ENCODE data around the gene TMEM205.
"Not testable (repeated sequence)": the region's sequence is repeated elsewhere in the genome, so short reads cannot be mapped to it uniquely, and the experiment has no call there.

TMEM205 gene

DNA sequence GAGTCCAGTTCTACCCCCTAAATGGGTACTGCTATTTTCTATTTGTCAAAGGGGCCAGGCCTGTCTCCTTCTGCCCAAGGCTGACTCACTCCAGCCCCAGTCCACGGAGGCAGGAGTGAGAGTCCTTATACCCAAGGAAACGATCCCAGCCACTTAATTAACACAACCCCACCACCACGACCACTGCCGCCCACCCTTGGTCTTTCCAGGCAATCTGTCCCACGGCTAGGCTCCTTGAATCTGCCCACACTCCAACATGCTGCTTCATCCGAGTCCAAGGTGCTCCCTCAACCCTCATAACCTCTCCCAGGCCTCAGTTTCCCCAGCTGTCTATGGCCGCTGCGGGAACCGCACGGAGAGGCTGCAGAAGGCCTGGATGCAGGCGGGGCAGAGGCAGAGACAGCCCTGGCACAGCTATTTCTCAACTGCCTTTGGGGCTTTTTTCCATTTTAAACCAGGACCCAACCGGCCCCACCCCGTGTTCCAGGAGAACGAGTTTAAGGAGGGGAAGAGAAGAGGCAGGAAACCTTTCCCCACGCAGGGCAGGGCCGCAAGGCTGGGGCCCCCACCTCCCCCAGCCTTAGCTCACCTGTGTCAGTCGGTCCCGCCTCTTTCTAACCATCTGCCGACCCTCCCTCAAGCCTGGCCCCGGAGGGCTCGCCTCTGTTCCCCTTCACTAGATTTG lies 7.4 kb downstream of the TMEM205 start:
- no peak for FAIRE-seq

DNA sequence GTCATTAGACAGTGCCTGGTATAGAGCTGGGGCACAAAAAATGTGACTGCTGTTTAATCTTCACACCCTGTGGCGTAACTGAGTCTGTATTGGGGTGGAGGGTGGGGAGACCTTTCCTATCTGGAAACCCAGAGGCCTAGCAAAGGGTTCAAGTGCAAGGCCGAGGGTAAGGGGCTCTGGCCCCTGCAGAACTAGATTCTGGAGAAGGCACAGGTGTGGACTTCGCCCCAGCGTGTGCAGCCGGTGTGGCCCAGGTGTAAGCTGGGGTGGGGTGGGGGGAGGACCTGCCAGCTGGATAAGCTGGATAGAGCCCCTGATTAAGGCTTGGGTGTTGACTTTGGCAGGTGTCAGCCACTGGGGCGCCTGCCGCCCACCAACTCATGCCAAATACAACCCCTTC lies 7.9 kb downstream of the TMEM205 start:
- FAIRE-seq = no peak

DNA sequence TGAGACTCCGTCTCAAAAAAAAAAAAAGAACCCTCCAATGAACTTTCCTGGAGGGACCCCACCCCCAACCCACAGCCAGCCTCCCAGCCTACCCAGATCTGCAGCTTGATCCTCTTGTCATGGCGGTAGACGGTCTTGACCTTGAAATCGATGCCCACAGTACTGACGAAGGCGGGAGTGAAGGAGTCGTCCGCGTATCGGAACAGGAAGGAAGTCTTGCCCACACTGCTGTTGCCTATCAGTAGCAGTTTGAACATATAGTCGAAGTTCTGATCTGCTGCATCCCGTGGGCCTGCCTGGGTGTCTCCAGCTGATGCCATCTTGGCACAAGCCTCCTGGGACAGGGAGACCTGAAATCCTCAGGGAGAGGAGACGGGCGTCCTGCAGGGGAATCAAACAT lies 9.0 kb downstream of the TMEM205 start:
- FAIRE-seq = no peak

DNA sequence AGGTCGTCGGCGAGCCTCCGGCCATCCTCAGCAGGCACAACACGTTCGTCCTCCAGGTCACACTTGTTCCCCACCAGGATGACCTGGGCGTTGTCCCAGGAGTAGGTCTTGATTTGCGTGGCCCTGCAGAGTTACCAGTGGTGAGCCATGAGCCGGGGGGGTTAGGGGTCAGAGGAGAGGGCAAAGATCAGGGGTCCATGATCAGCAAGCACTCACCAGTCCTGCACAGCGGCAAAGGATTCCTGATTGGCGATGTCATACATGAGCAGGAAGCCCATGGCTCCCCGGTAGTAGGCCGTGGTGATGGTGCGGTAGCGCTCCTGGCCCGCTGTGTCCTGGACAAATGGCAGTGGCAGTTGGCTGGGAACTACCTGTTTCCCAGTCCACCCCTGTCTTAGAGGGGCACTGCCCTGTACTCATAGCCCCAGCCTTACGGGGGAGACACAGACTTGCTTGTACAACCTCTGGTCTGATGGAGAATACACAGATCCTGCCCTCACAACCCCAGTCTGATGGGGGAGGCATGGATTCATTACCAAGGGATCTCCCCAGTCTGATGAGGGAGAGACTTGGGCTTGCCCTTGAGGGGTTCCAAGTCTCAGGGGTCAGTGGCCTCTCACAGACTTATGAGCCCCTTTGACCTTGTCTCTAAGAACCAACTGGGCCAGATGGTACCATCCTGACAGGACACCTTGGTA lies 10.5 kb downstream of the TMEM205 start:
- FAIRE-seq = no peak

DNA sequence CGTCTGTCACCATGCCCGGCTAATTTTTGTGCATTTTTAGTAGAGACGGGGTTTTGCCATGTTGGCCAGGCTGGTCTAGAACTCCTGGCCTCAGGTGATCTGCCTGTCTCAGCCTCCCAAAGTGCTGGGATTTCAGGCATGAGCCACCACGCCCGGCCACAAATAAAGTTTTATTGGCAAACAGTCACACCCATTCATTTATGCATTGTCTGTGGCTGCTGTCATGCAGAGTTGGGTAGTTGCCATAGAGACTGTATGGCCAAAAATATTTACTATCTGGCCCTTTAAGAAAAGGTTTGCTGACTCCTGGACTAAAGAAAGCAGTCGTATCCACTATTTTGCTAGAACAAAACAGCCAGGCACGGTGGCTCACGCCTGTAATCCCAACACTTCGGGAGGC lies 12.2 kb downstream of the TMEM205 start:
- not testable (repeated sequence) for FAIRE-seq

DNA sequence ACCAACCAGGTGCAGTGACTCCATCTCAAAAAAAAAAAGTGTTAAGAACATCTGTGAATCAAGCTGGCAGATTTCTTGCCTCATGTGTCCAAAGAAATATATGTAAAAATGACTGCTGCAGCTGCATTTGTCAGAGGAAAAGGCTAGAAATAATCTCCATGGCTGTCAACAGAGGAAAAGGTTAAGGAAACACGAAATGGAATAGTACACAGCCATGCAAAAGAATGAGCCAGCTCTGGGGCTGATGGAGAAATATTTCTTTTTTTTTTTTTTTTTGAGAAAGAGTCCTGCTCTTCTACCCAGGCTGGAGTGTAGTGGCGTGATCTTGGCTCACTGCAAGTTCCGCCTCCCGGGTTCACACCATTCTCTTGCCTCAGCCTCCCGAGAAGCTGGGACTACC lies 13.2 kb downstream of the TMEM205 start:
- no peak for FAIRE-seq

DNA sequence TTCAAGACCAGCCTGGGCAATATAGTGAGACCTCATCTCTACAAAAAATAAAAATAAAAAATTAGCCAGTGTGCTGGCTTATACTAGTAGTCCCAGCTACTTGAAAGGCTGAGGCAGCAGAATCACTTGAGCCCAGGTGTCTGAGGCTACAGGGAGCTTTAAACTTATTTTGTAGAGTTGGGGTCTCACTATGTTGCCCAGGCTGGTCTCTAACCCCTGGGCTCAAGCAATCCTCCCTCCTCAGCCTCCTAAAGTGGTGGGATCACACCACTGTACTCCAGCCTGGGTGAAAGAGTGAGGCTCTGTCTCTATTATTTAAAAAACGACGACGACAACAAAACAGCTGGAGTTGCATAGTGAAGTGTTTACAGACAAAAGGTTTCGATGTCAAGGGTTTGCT lies 14.6 kb downstream of the TMEM205 start:
- no peak for FAIRE-seq

DNA sequence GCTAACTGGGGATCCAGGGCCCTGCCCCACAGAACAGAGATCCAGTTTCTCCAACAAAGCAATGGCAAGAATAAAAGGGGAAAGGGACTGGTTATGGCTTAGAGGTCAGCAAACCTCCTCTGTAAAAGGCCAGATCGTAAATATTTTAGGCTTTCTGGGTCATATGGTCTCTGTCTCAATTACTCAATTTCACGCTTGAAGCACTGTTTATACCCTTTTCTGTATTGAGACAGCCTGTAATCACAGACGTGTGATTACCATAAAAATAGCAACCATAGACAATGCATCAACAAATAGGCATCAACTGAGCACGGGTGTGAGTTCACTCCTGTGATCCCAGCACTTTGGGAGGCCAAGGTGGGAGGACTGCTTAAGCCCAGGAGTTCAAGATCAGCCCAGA lies 15.9 kb downstream of the TMEM205 start:
- no peak for FAIRE-seq

DNA sequence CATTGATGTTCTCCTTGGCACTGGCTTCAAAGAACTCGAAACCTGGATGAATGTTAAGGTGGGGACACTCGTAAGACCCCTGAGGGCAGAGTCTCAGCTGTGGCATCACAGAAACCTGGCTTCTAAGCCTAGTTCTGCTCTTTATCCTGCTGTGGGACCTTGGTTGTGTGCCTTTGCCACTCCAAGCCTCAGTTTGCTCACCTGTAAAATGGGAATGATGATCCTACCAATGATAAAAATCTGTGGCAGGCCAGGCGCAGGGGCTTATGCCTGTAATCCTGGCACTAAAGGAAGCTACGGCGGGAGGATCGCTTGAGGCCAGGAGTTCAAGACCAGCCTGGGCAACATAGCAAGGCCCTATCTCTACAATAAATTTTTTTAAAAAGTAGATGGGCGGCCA lies 20.5 kb downstream of the TMEM205 start:
- FAIRE-seq = no peak

DNA sequence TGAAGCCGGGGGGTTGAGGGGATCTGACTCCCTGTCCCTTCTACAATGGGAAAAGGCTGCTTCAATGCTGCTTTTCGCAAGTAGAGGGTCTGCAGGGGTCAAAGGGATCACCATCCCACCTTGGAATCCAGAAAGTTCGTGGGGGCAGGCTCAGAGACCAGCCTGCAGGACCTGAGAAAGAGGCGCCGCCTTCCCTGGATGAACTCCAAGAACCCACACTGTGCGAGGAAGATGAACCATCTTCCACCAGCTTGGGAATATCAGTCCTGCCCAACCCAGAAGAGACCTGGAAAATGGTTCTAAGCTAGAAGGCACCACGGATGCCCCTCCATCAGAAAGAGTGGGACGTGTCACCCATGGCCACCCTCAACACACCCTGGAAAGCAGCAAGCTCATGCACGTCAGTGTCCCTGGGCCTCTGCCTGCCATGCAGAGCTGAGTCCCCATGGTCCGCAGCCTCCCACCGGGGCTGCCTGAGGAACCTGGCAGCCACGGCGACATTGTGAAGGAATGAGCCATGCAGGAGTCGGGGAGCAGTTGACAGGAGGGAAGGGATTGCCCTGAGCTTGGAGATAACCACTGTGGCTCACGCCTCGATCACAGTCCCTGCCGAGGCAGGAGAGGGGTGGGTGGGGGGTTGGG lies 21.2 kb downstream of the TMEM205 start:
- no peak for FAIRE-seq

DNA sequence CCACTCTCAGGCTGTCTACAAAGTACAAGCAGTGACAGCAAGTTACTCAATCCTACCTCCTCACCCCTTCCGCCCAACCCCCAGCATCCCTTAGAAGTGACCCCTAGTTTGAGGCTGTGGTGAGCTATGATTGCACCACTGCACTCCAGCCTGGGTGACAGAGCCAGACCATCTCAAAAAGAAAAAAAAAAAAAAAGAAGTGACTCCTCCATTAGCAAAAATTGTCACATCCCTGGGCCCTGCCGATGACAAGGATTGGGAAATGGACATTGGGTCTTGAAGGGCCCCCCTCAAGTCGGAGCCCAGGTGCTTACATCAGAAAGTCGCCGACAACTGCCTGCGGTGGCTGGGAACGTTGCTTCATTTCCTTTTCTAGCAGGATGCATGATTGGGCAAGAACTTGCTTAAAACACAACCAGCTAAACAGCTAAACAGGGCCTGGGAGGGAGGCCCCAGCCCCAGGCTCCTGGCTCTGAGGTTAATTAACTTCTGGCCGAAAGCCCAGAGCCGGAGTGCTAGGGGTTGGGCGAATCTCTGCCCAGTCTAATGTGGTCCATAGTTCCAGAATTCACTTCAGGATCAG lies 21.9 kb downstream of the TMEM205 start:
- no peak for FAIRE-seq

DNA sequence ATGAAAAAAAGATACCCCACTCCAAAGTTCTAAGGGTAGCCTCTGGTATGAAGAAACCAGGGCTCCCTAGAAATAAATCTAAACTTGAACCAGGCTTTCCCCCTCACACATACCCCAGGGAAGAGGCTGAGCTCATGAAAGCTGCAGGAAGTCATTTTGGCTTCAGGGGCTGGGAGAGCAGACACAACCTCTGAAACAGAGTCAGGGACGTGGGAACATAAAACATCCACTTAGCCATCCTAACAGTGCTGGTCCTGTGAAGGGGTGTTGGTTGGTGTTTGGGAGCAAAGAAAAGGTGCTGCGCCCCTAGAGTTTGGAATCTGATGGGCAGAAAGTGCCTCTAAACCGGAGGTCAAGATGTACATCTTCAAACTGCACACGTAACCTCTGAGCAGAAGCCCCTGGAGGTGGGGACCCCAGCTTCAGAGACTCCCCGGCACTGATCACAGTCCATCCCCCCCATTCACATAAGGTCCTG lies 22.4 kb downstream of the TMEM205 start:
- FAIRE-seq = no peak

DNA sequence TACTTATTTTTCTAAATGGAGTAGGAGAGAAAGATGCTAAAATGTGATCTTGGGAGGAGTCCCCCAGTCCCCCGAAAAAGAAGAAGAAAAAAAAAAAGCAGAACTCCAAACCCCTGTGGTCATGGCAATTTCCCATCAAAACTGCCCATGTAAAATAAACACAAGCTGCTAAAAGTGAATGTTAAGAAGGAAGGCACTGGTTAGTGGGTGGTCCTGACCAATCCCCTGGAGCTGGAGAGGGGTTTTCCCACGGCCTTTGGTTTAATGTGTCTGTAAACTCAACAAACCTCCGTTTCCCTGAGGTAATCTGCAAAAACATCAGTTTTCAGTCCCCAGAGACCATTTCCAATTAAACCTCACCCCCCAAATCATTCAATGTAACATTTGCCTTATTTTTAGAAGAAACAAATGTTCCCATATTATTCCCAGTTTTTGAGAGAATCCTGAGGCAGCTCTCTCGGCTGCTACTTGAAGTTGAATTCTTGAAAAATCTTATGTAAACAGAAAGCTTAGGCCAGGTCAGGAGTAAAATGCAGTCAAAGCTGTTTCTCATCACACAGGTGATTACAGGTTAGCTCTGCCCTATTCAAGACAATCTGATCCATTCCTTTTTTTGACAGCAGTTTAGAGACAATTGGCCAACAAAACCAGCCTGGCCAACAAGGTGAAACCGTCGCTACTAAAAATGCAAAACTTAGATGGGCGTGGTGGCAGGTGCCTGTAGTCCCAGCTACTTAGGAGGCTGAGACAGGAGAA lies 23.6 kb downstream of the TMEM205 start:
- no peak for FAIRE-seq

DNA sequence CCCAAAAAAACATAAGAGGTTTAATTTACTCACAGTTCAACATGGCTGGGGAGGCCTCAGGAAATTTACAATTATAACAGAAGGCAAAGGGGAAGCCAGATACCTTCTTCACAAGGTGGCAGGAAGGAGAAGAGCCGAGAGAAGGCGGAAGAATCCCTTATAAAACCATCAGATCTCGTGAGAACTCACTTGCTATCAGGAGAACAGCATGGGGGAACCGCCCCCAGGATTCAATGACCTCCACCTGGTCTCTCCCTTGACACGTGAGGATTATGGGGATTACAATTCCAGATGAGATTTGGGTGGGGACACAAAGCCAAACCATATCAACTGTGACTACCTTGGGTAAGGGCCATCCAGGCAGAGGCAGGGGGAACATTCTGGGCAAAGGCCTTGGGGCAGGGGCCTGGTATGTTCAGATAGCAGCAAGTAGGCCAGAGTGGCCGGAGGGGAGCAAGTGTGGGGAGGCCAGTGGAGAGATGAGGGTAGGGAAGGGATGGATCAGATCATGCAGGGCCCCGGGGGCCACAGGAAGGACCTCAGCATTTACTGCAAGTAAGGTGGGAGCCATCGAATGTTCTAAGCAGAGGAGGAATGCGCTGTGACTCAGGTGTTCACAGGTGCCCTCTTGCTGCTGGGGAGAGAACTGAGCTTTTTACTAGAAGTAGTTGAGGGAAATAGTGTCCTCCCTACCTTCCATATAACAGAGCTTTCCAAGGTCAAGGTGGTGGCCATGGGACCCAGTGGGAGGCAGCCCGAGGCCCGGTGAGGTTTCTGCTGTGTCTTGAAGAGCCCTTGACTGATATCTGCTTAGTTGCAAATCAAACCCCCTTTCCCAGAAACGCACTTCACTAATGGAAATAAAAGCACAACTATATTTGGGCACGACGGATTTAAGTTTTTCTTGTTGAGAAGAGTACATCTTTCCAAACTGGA lies 24.6 kb downstream of the TMEM205 start:
- no peak for FAIRE-seq

DNA sequence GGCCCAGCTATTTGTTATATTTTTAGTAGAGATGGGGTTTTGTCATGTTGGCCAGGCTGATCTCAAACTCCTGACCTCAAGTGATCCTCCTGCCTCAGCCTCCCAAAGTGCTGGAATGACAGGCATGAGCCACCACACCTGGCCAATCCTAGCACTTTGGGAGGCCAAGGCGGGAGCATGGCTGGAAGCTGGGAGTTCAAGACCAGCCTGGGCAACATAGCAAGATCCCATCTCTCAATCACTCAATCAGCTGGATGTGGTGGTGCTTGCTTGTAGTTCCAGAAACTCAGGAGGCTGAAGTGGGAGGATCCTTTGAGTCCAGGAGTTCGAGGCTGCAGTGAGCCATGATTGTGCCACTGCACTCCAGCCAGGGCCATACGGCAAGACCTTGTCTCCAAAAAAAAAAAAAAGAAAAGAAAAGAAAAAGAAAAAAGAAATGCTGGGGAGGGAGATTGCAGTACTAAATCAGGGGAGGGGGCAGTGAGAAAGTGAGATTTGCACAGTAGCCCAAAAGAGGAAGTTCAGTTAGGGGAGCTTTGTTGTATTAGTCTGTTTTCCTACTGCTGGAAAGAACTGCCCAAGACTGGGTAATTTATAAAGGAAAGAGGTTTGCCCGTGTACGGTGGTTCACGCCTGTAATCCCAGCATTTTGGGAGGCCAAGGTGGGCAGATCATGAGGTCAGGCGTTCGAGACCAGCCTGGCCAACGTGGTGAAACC lies 25.6 kb downstream of the TMEM205 start:
- FAIRE-seq = not testable (repeated sequence)

DNA sequence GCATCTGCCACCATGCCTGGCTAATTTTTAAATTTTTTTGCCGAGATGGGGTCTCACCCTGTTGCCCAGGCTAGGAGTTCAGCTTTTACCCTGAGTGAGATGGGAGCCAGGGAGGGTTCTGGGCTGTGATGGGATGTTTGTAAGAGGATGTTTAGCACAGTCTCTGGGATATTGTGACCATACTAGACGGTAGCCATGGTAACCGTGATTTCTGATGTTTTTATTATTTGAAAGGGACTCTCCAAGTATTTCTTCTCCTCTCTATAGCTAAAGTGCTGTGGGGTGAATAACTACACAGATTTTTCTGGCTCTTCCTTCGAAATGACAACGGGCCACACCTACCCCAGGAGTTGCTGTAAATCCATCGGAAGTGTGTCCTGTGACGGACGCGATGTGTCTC lies 39.7 kb downstream of the TMEM205 start:
- FAIRE-seq = no peak

DNA sequence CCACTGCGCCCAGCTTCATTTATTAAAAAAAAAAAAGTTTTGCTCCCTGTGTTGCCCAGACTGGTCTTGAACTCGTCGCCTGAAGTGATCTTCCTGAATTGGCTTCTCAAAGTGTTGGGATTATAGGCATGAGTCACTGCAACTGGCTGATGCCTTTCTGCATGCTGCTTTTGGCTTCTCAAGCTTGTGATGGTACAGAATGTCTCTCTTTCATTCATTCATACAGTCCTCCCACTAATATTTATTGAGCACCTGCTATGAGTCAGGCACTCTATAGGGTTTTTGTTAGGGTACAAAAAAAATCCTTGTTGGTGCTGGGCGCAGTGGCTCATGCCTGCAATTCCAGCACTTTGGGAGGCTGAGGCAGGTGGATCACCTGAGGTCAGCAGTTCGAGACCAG lies 41.1 kb downstream of the TMEM205 start:
- FAIRE-seq = no peak

DNA sequence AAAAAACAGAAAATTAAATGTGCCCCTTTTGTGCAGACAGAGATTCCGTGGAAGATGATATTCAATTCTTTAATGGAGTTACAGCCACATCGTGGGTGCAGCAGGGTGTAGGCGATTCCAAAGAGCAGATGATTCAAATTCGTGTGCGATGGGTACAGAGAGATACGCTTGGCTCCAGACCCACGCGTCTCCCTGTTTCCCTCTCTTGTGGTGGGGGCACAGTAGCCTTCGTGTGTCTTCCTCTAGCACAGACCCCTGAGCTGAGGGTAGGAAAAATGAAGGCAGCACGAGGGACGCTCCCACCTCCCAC lies 45.3 kb downstream of the TMEM205 start:
- FAIRE-seq = no peak

DNA sequence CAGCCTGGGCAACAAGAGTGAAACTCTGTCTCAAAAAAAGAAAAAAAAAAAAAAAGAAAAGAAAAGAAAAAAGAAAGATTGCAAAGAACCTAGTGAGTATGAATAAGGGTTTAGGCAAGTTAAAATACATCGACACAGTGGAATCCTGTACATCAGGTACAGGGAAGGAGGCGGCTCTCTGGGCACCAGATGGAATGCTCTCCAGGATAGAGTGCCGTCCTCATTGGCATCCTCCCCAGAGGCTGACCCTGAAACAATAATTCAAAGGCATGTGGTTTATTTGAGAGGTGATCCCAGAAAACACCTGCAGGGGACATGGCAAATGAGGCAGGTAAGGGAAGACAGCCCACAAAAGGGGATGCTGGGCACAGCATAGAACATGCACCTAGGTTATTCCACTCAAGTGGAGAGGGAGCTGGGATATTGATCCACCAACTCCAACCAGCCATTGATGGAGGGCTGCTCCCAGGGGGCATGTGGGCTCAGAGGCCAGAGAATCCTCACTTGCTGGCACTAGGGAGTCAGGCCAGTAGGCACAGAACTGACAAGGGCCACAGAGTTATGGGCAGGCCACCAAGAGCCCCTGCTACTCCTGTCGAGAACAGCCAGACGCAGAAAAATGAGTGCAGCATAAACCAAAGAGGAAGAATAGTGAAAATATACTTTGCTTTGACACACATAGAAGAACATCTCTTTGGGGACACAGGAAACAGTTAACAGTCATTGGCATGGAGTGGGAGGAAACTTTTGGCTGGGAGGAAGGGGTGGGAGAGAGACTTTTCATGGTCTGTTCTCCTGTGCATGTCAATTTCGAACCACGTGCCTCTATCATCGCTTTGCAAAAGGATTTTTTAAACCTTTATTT lies 45.9 kb downstream of the TMEM205 start:
- no peak for FAIRE-seq

DNA sequence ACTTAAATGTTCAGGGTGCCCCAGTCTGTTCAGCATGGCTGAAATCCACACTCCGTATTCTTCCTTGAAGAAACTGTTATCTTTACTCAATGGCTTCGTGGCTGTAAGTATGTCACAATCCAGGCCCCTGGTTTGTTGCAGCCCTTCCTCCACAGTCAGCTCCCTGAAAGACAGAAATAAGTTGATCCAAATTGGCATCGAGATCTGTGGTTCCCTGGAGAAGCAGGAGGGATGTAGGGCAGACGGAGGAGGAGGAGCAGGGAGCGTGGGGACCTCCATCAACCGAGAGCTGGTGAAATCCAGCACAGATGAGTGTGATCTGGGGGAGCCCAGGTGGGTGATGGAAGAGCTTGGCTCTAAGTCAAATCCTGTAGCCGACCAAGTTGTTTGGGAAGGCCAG lies 49.8 kb downstream of the TMEM205 start:
- no peak for FAIRE-seq

Data from islet of Langerhans (tissue), 1 donor.